OCI-LY3 (cell line): ENCODE measurements around the gene TAMALIN.

Experiments used
- CTCF ChIP-seq: fragments of 200-600, 300-600 bp; sonication (generic); IDR thresholded peaks from 2 replicates; pipeline ENCODE4 v1.5.1; 2014; ENCODE audit warnings: antibody characterized with exemption, low read length, low read depth
- EZH2phosphoT487 ChIP-seq: fragments of 200-600 bp; shearing (Covaris generic); IDR thresholded peaks from 2 replicates; pipeline ENCODE4 v1.6.1; 2018; ENCODE audit warnings: antibody characterized with exemption, mixed run types, low read depth

GRCh38 chr12:52055731-52056711 is 49.3 kb downstream of the TAMALIN start:
- TF ChIP-seq CTCF, result no peak
- TF ChIP-seq EZH2phosphoT487, result no peak
